Activated naive CD4-positive, alpha-beta T cell treated with anti-CD3 and anti-CD28 coated beads, Interleukin-2, amount 50 U/mL, for 16 hours (primary cell): ENCODE measurements around the gene KRTAP5-8.
"Not testable (repeated sequence)": the region's sequence is repeated elsewhere in the genome, so short reads cannot be mapped to it uniquely, and the experiment has no call there.

Experiments
- DNase-seq: peaks from one replicate; pipeline ENCODE4 v3.0.0-alpha.2; 2020

The KRTAP5-8 gene, protein sequence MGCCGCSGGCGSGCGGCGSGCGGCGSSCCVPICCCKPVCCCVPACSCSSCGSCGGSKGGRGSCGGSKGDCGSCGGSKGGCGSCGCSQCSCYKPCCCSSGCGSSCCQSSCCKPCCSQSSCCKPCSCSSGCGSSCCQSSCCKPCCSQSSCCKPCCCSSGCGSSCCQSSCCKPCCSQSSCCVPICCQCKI

GRCh38 chr11:71537977-71538665 lies at the start of gene KRTAP5-8:
KRTAP5-8 (plus strand) TSS chr11:71538025; CDS start chr11:71538056, 31 bp downstream.
- DNase-seq = not testable (repeated sequence)

DNA sequence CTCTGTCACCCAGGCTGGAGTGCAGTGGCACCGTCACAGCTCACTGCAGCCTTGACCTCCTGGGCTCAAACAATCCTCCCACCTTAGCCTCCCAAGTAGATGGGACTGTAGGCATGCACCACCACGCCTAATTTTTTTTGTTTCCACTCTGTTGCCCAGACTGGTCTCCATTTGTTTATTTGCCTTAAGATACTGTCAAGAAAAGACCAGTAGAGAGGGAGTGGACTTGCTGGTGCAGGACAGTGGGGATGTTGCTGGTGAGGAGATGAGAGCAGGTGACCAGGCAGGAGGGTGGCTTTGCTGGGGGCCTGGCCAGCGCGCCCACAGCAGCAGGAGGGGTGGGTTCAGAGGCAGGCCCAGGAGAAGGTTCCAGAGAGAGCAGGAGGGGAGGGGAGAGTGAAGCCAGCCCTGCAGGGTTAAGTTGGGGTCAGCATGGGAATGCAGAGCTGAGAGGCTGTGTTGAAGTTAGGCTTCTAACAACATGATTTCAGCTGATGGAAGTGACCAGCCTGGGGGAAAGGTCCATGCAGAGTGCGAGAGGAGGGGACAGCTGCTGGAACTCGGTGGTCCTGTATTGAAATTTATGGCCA lies 49.0 kb upstream of the KRTAP5-8 start:
- no peak for DNase-seq

DNA sequence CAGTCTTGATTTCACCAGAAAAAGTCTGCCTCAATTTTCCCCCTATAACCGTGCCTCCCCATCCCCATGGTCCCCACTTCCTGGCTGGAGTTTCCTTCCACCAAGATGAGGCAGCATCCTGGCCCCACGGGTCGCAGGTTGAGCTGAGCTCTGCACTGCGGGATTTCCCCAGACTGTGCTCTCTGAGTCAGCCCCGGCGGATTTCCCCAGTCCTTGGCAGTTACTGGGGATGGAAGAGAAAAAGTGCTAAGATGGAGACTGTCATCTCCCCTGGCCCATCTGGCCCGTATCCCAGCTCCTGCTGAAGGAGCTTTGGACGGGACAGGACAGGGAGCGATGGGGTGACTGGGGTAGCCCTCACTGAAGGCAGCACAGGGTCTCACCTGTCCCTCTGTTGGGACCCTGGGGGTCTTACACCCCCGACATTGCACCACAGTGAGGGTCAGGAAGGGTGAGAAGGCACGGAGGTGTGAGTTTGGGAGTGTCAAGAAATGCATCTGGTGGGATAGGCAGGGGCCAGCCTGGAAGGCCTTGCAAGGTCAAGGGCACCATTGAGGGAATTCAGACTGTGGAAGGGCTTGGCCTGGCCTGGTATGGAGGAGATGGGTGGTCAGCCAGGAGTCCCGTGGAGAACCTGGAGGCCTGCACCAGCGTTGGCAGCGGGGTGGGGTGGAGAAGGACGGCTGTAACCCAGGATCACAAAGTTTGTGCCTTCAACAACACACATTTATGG lies 48.3 kb upstream of the KRTAP5-8 start:
- peak; percentile 47 for DNase-seq

DNA sequence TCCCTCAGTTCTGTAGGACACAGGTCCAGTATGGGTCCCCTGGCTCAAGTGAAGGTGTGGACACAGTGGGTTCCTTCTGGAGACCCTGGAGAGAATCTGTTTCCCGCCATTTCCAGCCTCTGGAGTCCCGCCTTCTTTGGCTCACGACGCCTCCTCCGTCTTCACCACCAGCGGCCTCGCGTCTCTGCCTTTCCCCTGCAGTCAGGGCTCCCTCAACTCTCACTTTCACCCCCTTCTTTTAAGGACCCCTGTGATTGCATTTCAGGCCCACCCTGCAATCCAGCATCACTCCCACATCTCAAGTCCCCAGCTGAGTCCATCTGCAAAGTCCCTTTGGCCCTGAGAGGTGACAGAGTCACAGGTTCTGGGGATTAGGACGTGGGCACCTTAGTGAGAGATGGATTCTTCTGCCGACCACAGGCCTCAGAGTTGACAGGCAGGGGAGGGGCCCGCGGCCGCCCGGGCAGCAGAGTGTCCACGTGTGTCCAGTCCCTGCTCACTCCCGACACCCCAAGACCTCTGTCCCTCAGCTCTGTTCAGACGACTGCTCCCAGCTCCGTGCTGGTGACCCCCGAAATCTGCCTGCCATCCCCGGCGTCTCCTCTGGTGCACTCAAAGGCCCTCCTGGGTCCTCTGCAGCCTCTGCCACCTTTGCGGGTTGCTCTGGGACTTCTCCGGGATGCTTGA lies 47.6 kb upstream of the KRTAP5-8 start:
- DNase-seq = no peak

DNA sequence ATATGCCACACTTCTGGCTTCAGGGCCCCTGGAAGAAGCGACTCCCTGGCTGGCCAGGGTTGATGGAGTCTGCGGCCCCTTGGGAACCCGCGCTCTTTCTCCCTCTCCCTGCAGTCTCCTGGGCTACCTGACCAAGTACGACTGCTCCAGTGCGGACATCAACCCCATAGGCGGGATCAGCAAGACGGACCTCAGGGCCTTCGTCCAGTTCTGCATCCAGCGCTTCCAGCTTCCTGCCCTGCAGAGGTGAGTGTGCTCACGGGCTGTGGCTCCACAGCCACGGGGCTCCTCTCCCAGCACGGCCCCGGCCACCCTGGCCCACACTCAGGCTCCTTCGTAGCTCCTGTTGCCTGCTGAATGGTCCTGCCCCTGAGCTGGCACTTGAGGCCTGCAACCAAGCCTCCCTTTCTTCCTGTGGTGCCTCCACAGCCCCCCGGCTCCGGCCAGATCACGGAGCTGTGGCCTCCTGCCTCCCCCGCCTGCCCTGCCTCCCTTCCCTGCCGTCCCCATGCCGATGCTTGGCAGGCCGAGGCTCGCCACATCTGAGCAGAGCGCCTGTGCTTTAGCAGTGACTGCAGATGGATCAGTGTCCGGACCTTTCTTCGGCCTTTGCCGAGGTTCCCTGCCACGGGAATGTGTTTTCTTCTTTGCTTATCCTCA lies 47.0 kb upstream of the KRTAP5-8 start:
- no peak for DNase-seq

GRCh38 chr11:71491531-71491930 lies 46.3 kb upstream of the KRTAP5-8 start:
- no peak for DNase-seq

DNA sequence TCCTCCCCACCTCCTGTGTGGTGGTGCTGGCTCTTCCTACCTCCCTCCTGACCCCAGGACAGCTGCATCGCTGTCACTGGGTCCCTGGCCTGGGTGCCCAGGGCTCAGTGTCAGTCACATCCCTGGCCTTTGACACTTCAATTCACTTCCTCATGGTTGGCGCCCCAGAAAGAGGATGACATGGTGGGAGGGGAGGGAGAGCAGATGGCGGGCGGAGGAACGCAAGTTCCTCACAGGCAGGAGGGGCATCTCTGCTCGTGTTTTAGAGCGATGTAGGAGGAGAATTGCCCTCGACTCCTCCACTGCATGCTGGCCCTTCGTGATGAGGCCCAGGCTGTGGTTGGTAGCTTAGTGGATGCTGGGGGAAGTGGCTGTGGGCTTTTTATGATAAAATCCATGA lies 45.9 kb upstream of the KRTAP5-8 start:
- no peak for DNase-seq

- DNase-seq = no peak
Observed at GRCh38 chr11:71495286-71496230, 42.3 kb upstream of the KRTAP5-8 start.

DNA sequence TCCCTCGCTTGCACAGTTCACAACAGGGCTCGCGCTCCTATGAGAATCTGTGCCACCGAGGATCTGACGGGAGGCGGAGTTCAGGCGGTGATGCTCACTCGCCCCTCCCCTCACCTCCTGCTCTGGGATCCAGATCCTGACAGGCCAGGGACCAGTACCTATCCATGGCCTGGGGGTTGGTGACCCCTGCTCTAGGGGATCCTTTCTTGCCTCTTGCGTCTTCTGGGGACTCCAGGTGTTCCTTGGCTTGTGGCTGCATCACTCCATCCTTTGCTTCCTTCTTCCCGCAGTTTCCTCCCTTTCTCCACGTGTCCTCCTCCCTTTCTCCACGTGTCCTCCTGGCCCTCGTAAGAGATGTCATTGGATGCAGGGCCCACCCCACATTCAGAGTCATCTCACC lies 41.4 kb upstream of the KRTAP5-8 start:
- no peak for DNase-seq

DNA sequence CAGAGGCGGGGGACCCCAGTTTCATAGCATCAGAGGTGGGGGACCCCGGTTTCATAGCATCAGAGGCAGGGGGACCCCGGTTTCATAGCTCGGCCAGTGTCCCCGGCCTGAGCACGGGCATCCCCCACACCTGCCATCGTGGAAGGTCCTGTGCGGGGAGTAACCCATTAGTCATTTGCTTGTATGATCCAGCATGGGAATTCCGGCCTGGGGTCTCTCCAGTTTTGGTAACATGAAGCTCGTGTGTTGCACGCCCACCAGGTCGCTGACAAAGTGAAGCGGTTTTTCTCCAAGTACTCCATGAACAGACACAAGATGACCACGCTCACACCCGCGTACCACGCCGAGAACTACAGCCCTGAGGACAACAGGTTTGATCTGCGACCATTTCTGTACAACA lies 39.7 kb upstream of the KRTAP5-8 start:
- no peak for DNase-seq

DNA sequence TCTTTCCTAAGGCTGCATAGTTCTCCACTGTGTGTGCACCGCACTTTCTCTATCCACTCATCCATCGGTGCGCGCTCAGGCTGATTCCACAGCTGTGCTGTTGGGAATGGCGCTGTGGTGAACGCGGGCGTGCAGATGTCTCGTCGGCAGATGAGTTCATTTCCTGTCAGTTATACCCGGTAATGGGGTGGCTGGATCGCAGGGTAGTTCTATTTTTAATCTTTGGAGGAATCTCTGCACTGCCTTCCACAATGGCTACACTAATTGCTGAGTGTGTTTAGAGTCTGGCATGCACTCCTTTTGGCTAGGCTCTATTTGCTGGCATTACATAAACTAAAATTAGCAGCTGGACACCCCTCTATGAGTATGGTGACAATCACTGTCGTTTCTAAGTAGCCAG lies 38.7 kb upstream of the KRTAP5-8 start:
- no peak for DNase-seq

GRCh38 chr11:71499546-71499945 lies 38.3 kb upstream of the KRTAP5-8 start:
- no peak for DNase-seq

DNA sequence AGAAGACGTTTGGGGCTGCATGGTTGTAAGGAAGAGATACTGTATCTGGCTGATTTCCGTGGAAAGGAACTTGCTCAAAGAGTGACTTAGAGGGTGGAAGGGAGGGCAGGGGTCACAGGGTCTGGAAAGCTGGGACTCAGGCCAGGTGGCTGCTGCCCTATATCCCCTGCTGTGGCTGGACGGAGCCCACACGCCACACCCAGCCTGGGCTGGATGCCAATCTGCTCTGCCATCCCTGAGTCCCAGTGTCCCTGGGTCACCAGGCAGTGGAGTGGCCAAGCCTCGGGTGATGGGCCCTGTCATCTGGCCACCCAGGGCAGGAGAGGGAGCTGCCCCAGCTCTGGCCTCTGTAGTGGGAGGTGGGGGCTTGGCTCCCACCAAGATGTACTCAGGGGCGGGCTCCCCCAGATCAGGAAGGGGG lies 37.2 kb upstream of the KRTAP5-8 start:
- DNase-seq = no peak

GRCh38 chr11:71501071-71501985 lies 36.5 kb upstream of the KRTAP5-8 start:
- no peak for DNase-seq

GRCh38 chr11:71502026-71502425 lies 35.8 kb upstream of the KRTAP5-8 start:
- DNase-seq = no peak

DNA sequence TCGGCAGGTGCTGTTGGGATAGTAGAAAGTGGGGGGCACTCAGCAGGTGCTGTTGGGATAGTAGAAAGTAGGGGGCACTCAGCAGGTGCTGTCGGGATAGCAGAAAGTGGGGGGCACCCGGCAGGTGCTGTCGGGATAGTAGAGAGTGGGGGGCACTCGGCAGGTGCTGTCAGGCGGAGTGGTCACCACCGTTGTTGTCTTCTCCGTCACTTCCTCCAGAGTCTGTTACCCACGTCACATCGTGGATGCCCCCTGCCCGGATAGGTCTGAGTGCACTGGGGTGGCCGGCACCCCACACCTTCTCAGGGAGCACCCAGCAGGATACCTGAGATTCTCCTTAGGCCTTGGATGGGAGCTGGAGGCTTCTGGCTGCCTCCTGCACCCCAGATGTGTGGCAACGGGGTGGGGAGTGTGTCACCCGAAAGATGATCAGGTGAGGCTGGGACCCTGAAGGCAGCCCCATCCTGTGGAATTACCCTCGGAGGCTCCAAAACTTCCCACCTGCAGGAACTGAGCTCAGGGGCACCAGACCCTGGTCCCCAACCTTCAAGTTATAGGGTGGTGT lies 34.9 kb upstream of the KRTAP5-8 start:
- no peak for DNase-seq

GRCh38 chr11:71504531-71504930 lies 33.3 kb upstream of the KRTAP5-8 start:
- no peak for DNase-seq

DNA sequence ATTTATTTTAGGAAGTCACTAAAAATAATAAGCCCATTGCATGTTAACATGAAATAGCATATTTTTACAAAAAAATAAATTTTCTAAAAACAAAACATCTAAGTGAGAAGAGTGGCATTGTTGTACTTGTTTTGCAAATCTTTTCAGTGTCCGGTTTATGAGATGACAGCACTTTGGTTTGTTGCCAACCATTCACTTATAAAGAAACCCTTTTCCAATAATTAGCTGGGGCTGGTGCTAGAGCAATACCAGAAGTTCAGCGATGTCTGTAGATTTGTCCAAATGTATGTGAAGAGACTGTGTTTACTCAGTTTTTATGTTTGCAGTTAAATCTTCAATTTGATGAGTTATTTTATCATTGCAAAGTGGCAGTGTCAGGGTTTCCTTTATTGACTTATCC lies 32.8 kb upstream of the KRTAP5-8 start:
- no peak for DNase-seq

DNA sequence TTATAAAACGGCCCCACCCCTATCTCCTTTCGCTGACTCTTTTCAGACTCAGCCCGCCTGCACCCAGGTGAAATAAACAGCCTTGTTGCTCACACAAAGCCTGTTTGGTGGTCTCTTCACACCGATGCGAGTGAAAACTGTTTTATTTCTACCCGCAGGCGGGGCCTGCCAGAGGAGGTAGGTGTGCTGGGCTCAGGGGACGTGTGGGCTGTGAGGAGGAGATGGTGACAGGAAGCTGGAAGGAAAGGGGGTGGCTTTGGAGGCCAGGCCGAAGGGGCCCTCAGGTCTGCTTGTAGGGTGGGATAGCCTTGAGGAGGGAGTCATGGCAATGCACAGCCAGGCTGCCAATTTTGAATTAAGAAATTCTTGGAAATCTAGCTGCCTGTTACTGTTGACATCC lies 32.0 kb upstream of the KRTAP5-8 start:
- no peak for DNase-seq

- DNase-seq = no peak
Observed at GRCh38 chr11:71507102-71507501, 30.7 kb upstream of the KRTAP5-8 start.
